Measurements from ENCODE around the gene ZNF776.

GRCh38 chr19:57807541-57807940, 60.9 kb downstream of the ZNF776 start:
- no peak for TF ChIP-seq CTCF (IDR thresholded peaks at IDR 0.05)
- no peak for TF ChIP-seq POLR2A (IDR thresholded peaks at IDR 0.05)

Data from thyroid gland (tissue), 4 donors.